Measurements from ENCODE around the gene ATRIP.

ATRIP gene

GRCh38 chr3:48420561-48420960, 26.0 kb upstream of the ATRIP start:
- TF ChIP-seq PRDM10 (tag by site-specific recombination; IDR thresholded peaks at IDR 0.05) (no peak), BCL11A (tag by site-specific recombination; IDR thresholded peaks at IDR 0.05; ENCODE audit: low read depth) (no peak), ZNF175 (tag by site-specific recombination; IDR thresholded peaks at IDR 0.05) (no peak), ZNF555 (tag by site-specific recombination; conservative IDR thresholded peaks at IDR 0.05) (no peak), ZNF610 (tag by site-specific recombination; IDR thresholded peaks at IDR 0.05; ENCODE audit: borderline replicate concordance) (no peak), ZNF211 (tag by site-specific recombination; IDR thresholded peaks at IDR 0.05; ENCODE audit: low read depth) (no peak), ZNF239 (tag by site-specific recombination; IDR thresholded peaks at IDR 0.05) (no peak), ZSCAN5A (tag by site-specific recombination; IDR thresholded peaks at IDR 0.05) (no peak), ZIC2 (tag by site-specific recombination; IDR thresholded peaks at IDR 0.05) (no peak), ZNF155 (tag by site-specific recombination; IDR thresholded peaks at IDR 0.05) (no peak), MEIS1 (CRISPR knock-in tag; IDR thresholded peaks at IDR 0.05; ENCODE audit: borderline replicate concordance) (no peak), ZBTB1 (tag by site-specific recombination; IDR thresholded peaks at IDR 0.05) (no peak), ZNF302 (tag by site-specific recombination; IDR thresholded peaks at IDR 0.05; ENCODE audit: low read depth) (no peak), ZNF404 (tag by site-specific recombination; IDR thresholded peaks at IDR 0.05) (no peak), ZNF561 (tag by site-specific recombination; IDR thresholded peaks at IDR 0.05; ENCODE audit: borderline replicate concordance) (no peak), ZFP37 (tag by site-specific recombination; IDR thresholded peaks at IDR 0.05) (no peak), ZNF16 (tag by site-specific recombination; IDR thresholded peaks at IDR 0.05; ENCODE audit: low read depth) (no peak)
- H3K9me3 ChIP-seq (ENCODE audit: control insufficient read depth, insufficient read depth, low read depth, low read length), result no peaks in the 10 kb centered on the region
- ChIA-PET CTCF (no interaction called here), POLR2A (no interaction called here)
- no peak overlapping the region for H3K27ac ChIP-seq (ENCODE audit: extremely low read depth, low read depth, low read length)
- H3K4me1 ChIP-seq (ENCODE audit: control insufficient read depth, insufficient read depth, low read length), result no peaks in the 10 kb centered on the region
- peaks cover 0 to 1% of the 10 kb centered on the region in 2 experiments; a peak in 1 of 3 replicates for H3K36me3 ChIP-seq (ENCODE audit: control insufficient read depth in 2 of 2, insufficient read depth in 1 of 2, low read length in 2 of 2)
- no peak overlapping the region for H3K4me3 ChIP-seq (ENCODE audit: low read depth, low read length)

GRCh38 chr3:48422272-48422671, 24.3 kb upstream of the ATRIP start:
- Histone ChIP-seq H3K4me1 (ENCODE audit: control insufficient read depth, insufficient read depth, low read length) (no peaks in the 10 kb centered on the region), H3K9me3 (ENCODE audit: control insufficient read depth, insufficient read depth, low read depth, low read length) (no peaks in the 10 kb centered on the region), H3K27ac (ENCODE audit: extremely low read depth, low read depth, low read length) (no peak overlapping the region), H3K4me3 (ENCODE audit: low read depth, low read length) (no peak overlapping the region), H3K36me3 (ENCODE audit: control insufficient read depth in 2 of 2, insufficient read depth in 1 of 2, low read length in 2 of 2) (no peaks in the 10 kb centered on the region)
- ChIA-PET POLR2A (interaction anchor here (1.5 kb wide), 1 partner anchor 51 kb away, joined by 3 read pairs; no protein-coding TSS in a partner anchor), CTCF (interaction anchor here (0.7 to 3.3 kb wide), 3 partner anchors 14 to 1007 kb away, joined by 3 to 17 read pairs (median 10); partner anchors contain the start of gene NICN1)
- TF ChIP-seq PRDM2 (tag by site-specific recombination; IDR thresholded peaks at IDR 0.05; ENCODE audit: borderline replicate concordance) (no peak), ZNF280D (tag by site-specific recombination; IDR thresholded peaks at IDR 0.05) (no peak), CTCF (tag by site-specific recombination; IDR thresholded peaks at IDR 0.05) (0 out of 2 replicates have a peak, but pooled peaks have one; percentile 10)
